HPDE6-E6E7 (cell line): ENCODE data around the gene CD3D.
"Not testable (repeated sequence)": the region's sequence is repeated elsewhere in the genome, so short reads cannot be mapped to it uniquely, and the experiment has no call there.

Source experiments
- DNase-seq: peaks from one replicate; pipeline ENCODE4 v3.0.0; 2011; ENCODE audit warnings: missing footprints; ENCODE audit errors: extremely low spot score

CD3D gene

DNA sequence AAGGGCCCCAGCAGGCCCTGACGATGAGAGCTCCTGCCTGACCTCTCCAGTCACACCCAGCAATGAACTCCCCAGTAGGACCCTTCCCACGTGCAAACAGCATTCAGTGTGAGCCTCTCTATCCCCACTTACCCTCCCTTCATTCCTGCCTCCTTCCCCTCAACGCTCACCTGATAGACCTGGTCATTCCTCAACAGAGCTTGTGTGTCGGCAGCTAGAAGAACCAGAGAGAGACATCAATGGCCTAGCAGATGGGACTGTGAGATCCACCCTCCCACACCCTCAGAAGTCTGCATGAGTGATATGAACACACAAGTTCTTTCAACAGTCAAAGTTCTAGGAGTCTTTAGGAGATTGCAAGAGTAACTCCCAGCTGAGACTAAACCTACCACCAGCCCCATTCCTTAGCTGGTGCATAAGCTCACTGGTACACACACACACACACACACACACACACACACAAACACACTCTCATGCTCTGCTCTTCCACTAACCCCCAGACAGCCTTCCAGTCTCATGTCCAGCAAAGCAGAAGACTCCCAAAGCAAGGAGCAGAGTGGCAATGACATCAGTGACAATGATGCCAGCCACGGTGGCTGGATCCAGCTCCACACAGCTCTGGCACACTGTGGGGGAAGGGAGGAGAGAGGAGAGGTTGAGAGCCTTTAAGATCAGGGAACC is 3.1 kb downstream of the CD3D start:
- no peak for DNase-seq

DNA sequence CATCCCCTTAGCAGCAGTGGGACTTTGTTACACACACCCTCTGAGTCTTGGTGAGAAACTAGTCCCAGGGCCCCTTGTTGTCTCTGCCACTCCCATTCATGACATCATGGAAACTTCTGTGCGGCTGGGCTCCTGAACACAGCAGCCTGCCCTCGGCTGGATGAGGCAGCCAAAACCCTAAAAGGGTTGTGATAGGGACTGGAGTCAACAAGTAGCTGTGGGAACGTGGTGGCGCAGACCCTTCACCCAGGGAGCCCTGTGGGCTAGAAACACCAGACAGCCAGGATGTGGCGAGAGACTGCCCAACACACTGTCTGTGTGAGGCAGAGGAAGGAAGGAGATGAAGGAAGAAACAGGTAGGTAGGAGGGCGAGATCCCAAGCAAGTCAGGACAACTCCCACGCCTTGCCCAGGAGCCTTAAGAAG is 3.9 kb downstream of the CD3D start:
- no peak for DNase-seq

DNA sequence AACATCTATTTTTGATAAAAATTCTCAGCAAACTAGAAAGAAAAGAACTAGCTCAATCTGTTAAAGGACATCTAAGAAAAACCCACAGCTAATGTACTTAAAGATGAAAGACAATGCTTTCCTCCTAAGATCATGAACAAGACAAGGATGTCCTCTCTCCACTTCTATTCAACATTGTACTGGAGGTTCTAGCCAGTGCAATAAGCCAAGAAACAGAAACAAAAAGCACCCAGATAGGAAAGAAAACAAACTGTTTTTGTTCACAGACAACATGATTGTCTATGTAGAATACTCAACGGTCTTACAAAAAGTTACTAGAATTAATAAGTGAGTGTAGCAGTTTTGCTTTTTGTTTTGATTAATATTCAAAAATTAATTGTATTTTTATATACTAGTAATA is 7.8 kb downstream of the CD3D start:
- no peak for DNase-seq

DNA sequence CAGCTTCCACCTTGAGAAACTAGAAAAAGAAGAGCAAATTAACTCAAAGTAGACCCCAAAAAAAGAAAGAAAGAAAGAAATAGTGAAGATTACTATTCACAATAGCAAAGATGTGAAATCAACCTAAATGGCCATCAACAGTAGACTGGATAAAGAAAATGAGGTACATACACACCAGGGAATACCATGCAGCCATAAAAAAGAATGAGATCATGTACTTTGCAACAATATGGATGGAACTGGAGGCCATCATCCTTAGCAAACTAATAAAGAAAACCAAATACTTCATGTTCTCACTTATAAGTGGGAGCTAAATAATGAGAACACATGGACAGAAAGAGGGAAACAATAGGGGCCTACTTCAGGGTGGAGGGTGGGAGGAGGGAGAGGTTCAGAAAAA is 13.8 kb downstream of the CD3D start:
- no peak for DNase-seq

DNA sequence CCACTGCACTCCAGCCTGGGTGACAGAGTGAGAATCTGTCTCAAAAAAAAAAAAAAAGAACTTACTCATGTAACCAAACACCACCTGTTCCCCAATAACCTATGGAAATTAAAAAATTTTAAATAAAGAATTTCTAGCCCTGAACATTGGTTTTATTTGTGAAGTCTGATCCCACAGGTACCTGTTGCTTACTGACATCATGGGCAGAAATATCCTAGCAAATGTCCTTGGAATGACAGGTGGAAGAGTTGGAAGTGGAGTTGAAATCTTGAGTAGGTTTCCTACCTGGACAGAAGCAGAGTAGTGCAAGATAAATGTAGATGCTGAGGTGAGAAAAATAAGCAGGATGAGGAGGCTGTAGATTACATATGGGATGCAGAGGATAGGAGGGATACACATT is 17.2 kb downstream of the CD3D start:
- DNase-seq, result no peak

DNA sequence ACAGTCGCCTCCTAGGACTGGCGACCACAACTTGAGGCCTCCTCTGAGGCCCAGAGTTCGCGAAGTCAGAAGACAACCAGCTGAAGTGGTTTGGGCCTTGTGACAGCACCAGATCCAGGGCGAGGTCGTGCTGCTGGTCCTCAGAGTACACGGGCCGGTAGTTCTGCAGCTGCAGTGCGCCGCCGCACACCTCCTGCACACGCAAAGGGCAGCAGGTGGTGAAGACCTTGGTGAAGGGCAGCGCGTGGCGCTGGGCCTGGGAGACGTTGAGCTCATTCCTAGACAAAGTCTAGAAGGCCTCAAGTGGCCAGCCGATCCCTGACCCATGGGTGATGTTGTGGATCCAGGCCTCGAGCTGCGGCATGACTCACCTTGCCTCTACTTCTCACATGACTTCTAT is 19.8 kb downstream of the CD3D start:
- DNase-seq, result no peak

DNA sequence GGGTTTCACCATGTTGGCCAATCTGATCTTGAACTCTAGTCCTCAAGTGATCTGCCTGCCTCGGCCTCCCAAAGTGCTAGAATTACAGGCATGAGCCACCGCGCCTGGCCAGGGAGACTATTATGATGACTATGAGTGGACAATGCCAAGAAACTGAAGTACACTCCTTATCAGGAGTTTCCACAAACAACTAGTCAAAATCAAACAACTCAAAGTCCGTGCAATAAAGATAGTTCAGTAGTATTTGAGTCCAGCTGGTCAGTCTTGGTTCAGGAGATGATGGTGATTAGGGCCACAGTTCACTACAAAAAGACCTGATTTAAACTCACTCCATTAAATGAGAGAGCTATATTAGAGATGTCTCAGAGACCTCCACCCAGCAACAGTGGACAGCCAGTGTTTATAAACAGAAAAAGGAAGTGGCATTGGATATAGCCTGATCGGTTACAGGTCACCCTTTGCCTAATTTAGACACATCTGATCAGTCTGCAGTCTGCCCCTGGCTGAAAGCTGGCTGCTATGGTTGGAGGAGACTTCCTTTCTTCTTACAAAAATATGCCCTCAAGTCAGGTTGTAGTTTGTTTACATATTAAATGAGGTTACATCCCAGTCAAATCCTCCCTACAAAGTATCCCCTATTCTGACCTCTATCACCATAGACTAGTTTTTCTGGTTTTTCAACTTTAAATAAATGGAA is 21.0 kb downstream of the CD3D start:
- DNase-seq, result no peak

DNA sequence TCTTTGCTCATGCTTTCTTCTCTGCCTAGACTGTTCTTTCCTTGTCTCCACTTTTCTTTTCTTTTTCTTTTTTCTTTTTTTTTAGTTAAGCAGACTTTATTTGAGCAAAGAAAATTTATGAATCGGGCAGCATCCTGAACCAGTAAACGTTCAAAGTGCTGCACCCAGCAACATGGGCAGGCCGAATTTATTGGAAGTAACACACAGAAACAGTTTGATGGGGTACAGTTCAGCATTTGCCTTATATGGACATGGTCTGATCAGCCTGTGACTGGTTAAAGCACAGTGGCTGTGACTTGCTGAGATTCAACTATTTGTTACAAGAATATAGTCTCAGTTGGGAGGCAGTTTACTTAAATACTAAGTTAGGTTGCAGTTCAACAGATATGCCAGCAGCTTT is 22.0 kb downstream of the CD3D start:
- DNase-seq, result no peak

DNA sequence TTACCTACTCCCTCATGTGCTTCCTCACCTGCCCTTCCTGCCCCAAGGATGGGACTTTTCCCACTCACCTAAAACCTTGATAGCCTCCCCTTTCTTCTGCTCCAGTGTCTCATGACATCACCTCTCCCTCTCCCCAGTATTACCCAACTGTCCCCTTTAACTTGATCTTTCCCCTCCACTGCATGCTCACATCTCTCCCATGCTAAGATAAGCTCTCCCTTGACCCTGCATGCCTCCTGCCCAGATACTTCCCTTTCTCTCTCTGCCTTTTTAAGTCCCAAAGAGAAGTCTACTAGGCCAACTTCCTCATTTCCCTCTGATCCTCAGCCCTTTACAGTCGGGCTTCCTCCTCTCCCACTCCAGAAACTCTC is 23.2 kb downstream of the CD3D start:
- no peak for DNase-seq

DNA sequence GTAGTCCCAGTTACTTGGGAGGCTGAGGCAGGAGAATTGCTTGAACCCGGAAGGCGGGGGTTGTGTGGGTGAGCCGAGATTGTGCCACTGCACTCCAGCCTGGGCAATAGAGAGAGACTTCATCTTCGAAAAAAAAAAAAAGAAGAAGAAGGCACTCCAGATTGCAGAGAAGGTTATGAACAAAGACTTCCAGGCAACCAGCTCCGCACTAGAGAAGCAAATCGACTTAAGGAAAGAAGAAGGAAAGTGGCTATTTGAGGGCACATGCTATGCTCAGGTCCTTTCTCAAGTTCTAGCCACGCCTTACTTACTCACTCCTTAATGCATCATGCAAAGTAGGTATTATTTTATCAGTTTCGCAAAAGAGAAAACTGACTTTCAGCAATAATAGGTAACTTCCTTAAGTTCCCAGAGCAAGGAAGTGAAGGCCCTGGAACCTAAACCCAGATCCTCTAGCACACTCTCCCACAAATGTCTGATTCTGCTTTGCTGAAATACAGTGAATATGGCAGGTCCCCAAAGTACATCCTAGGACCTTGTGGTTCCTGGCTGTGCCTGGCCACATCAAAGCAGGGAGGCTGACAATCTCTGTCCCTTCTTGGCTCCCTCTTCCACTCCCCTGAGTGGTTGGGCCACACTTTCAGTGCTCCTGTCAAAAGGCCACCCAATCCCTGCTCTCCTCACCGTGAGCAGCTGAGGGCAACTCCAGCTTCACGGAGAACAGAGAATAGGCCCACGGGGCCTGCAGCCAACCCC is 23.7 kb downstream of the CD3D start:
- DNase-seq, result no peak

DNA sequence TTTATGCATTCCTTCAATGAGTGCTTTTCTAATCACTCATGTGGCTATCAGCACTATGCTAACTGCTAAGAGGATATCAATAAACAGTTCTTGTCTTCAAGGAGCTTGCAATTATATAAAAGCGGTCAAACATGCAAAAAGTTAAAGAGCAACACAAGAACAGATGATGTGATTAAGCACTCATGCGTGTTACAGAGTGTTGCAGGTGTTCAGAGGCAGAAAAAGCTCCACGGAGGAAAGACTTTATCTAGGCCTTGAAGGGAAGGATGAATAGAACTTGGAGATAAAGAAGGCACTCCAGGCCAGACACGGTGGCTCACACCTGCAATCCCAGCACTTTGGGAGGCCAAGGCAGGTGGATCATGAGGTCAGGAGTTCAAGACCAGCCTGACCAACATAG is 24.4 kb downstream of the CD3D start:
- no peak for DNase-seq

DNA sequence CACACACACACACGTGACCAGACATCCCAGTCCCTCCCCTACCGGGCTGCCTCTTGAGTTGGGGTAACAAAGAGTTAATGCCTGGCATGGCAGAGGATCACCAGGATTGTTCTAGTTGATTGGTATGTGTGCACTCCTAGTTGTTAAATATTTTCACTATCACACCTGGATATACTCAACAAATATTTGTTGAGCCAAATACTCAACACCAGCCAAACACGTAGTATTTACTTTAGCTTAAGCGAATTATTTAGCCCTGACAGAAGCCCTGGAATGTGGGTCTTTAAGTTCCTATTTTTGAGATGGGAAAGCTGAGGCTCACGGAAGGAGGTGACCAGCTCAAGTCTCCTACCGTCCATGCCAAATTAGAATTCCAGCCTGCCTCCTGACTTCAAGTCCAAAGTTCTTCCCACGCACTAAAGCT is 27.5 kb downstream of the CD3D start:
- DNase-seq, result no peak

DNA sequence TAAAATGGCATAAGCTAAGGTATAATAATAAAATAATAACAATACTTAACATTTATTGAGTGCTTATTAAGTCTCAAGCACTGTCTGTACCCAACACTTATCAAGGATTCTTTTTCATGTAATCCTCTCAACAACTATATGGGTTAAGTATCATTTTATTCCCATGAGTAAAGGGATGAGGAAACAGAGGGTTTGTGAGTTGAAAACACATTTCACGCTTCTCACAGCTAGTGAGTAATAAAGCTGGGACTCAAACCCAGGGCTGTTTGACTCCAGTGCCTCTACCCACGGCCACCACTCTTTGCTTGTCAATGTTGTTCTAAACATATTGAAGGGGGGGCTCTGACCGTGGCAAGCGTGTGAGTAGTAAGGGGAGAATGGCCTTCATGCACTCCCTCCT is 29.3 kb downstream of the CD3D start:
- no peak for DNase-seq

DNA sequence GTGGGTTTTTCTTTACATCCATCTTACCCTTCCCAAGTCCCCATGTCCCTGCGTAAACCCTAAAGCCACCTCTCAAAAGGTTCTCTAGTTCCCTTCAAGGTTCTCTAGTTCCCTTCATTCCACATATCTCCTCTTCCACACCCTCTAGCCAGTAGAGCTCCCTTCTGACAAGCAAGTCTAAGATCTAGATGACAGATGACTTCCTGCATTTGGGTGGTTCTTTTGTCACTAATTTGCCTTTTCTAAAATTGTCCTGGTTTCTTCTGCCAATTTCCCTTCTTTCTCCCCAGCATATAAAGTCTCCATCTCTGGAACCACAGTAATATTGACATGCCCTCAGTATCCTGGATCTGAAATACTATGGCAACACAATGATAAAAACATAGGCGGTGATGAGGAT is 30.2 kb downstream of the CD3D start:
- no peak for DNase-seq

DNA sequence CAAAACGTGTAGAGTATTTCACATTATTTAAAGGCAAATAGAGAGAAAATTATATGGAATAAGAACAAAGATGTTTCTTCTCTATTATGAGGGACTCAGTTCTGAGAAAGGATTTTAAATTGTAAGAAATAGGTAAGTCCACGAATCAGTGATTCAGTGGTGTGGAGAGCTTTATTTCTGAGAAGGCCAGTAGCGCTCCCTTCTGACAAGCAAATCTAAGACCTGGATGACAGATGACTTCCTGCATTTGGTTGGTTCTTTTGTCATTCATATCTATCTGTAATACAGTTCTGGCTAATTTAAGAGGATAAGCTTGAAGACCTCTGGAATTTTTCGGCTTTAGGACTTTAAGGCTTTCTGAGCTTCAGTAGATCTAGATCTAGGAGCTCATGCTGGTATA is 31.0 kb downstream of the CD3D start:
- DNase-seq, result no peak

DNA sequence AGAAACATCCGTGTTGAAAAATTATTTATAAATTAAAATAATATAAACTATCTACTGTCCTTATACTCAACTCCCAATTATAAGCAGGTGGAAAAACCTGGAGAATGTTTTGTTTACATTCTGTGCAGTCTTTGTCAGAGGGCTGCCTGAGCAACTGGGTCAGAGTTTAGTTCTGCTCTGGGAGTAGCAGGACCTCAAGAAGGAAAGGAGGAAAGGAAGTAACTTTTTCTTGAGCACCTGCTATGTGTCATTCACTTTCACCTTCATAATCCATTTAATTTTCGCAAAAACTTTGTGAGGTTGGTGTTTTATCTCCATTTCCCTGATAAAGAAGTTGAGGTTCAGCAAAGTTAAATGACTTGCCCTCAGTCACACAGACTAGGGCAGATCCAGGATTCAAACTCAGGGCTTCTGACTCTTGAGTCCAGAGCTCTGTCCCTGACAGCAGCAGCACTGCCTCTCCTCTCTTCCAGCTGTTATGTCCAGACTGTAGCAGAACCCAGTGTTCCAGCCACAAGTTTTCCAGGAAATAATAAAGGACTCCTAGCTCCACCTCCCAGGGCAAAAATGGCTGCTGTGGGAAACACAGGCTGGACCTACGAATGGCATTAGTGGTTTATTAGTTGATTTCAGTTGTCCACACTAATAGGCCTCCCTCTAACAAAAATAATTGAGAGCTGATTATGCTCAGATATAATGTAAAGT is 31.6 kb downstream of the CD3D start:
- DNase-seq, result no peak

DNA sequence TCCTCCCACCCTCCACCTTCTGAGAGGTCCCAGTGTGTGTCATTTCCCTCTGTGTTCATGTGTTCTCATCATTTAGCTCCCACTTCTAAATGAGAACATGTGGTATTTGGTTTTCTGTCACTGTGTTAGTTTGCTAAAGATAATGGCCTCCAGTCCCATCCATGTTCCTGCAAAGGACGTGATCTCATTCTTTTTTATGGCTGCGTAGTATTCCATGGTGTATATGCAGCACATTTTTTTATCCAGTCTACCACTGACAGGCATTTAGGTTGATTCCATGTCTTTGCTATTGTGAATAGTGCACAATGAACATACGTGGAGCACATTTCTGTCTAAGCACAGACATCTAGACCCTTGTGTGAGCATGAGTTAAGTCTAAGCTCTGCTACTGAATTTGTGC is 32.2 kb downstream of the CD3D start:
- no peak for DNase-seq

DNA sequence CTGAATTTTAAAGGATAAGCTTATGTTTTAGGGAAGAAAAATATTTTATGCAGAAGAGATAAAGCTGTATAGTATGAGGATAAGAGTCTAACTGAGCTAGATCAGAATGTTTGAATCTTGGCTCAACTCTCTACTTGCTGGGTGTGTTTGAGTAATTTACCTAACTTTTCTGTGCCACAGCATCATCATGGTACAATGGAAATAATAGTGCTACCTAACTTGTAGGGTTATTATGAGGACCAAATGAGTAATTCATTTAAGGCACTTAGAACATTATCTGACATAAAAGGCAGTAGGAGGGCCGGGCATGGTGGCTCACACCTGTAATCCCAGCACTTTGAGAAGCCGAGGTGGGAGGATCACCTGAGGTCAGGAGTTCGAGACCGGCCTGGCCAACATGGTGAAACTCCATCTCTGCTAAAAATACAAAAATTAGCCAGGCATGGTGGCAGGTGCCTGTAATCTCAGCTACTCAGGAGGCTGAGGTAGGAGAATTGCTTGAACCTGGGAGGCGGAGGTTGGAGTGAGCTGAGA is 33.4 kb downstream of the CD3D start:
- not testable (repeated sequence) for DNase-seq

DNA sequence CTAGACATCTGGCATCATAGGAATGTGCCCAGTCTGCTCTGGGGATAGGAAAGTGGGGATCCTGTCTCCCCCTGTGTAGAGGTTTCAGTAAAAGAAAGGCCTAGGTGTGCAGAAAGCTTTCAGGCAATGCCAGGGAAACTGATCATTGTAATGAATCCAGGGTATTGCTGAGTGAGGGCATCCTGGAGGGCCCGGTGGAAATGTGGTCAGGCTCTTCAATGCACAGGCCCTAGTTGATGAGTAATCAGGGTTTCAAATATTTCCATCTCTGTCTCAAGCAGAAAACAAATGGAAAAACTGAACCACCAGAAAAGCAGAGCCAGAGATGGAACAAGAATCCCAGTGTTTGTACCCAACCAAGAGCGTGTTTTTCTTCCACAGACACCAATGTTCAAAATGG is 35.9 kb downstream of the CD3D start:
- DNase-seq, result no peak

DNA sequence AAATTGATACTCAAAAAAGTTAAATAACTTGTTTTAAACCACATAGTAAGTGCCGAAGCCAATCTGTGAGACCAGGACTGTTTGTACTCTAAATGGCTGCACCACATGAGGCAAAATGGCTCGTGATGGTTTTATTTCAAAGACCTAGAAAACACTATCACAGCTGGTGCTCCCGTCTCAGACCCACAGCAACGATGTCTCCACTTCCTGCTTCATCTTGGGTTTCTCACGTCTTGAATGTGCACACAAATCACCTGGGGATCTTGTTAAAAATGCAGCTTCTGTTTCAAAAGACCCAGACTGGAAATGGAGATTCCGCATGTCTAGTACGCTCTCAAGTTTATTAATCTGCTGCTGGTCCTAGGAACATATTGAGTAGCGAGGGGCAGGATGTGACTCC is 36.8 kb downstream of the CD3D start:
- no peak for DNase-seq

DNA sequence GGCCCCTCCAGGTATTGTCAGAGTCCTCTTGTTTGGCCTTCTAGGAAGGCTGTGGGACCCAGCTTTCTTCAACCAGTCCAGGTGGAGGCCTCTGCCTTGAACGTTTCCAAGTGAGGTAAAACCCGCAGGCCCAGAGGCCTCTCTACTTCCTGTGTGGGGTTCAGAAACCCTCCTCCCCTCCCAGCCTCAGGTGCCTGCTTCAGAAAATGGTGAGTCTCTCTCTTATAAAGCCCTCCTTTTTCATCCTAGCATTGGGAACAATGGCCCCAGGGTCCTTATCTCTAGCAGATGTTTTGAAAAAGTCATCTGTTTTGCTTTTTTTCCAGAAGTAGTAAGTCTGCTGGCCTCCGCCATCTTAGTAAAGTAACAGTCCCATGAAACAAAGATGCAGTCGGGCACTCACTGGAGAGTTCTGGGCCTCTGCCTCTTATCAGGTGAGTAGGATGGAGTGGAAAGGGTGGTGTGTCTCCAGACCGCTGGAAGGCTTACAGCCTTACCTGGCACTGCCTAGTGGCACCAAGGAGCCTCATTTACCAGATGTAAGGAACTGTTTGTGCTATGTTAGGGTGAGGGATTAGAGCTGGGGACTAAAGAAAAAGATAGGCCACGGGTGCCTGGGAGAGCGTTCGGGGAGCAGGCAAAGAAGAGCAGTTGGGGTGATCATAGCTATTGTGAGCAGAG is 37.8 kb downstream of the CD3D start, which contains the start of gene CD3E:
Gene CD3E, plus strand, starts transcription at position 163 of the 681 bp plus-strand sequence. Its CDS starts 223 bp downstream, at position 386.
- no peak for DNase-seq

DNA sequence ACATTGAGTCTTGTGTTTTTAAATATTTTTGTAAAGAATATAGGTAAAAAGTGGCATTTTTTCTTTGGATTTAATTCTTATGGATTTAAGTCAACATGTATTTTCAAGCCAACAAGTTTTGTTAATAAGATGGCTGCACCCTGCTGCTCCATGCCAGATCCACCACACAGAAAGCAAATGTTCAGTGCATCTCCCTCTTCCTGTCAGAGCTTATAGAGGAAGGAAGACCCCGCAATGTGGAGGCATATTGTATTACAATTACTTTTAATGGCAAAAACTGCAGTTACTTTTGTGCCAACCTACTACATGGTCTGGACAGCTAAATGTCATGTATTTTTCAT is 38.3 kb downstream of the CD3D start:
- DNase-seq, result no peak
